WERI-Rb-1 (cell line): ENCODE measurements around the gene ANTKMT.

Source experiments
- DNase-seq: peaks from one replicate; pipeline ENCODE4 v3.0.0-alpha.2; 2020
- H3K27ac ChIP-seq: fragments of 250-450 bp; sonication (Bioruptor Pico); 2 replicates; pipeline ENCODE4 v1.5.1; 2020; ENCODE audit warnings: mild to moderate bottlenecking, moderate library complexity
- H3K27me3 ChIP-seq: fragments of 250-450 bp; sonication (Bioruptor Pico); 2 replicates; pipeline ENCODE4 v1.5.1; 2021; ENCODE audit warnings: mild to moderate bottlenecking, low read depth, moderate library complexity; ENCODE audit not compliant: insufficient read depth, severe bottlenecking
- H3K36me3 ChIP-seq: fragments of 250-450 bp; sonication (Bioruptor Pico); 2 replicates; pipeline ENCODE4 v1.5.1; 2020; ENCODE audit warnings: mild to moderate bottlenecking, moderate library complexity
- H3K4me3 ChIP-seq: 2 replicates; pipeline ENCODE4 v1.5.1; 2011; ENCODE audit warnings: low read depth, mild to moderate bottlenecking, control low read depth, low read length
- H3K9me3 ChIP-seq: fragments of 250-450 bp; sonication (Bioruptor Pico); 2 replicates; pipeline ENCODE4 v1.5.1; 2021; ENCODE audit warnings: mild to moderate bottlenecking, moderate library complexity; ENCODE audit not compliant: severe bottlenecking
- CTCF ChIP-seq: IDR thresholded peaks from 2 replicates; pipeline ENCODE4 v1.5.1; 2011; ENCODE audit warnings: low read depth, mild to moderate bottlenecking, control low read depth, inconsistent platforms, low read length

ANTKMT gene

GRCh38 chr16:726438-727290, 5.7 kb downstream of the ANTKMT start, which contains the start of the genes CCDC78 and HAGHL:
Gene CCDC78 (minus strand): TSS chr16:726443. CDS start chr16:726367, 76 bp downstream.
Gene HAGHL (plus strand): TSS chr16:727106. CDS start chr16:727510, 404 bp downstream.
- Histone ChIP-seq H3K27me3 (no peaks in the 10 kb centered on the region), H3K9me3 (no peaks in the 10 kb centered on the region), H3K36me3 (peaks cover 9% of the 10 kb centered on the region), H3K27ac (no peak within 1 kb of the TSS; the same call in 1 of the 2 replicates), H3K4me3 (peak within 1 kb of the TSS; percentile 71)
- TF ChIP-seq CTCF, result no peak
- DNase-seq, result peak; percentile 75

- TF ChIP-seq CTCF, result no peak
- Histone ChIP-seq H3K4me3 (peak overlapping the region; percentile 71), H3K9me3 (no peaks in the 10 kb centered on the region), H3K27me3 (no peaks in the 10 kb centered on the region), H3K36me3 (peaks cover 7% of the 10 kb centered on the region), H3K27ac (no peak overlapping the region; the same call in 1 of the 2 replicates)
- no peak for DNase-seq
Measured at GRCh38 chr16:727291-727977, 6.5 kb downstream of the ANTKMT start.

GRCh38 chr16:728131-728889, 7.4 kb downstream of the ANTKMT start:
- H3K36me3 ChIP-seq, result peaks cover 14% of the 10 kb centered on the region
- peak overlapping the region; percentile 71 for H3K4me3 ChIP-seq
- TF ChIP-seq CTCF, result no peak
- H3K27me3 ChIP-seq, result no peaks in the 10 kb centered on the region
- H3K9me3 ChIP-seq, result no peaks in the 10 kb centered on the region
- peak overlapping the region; percentile 68 for H3K27ac ChIP-seq
- DNase-seq, result peak; percentile 84

- H3K36me3 ChIP-seq, result peaks cover 21% of the 10 kb centered on the region
- no peak for DNase-seq
- no peaks in the 10 kb centered on the region for H3K9me3 ChIP-seq
- H3K4me3 ChIP-seq, result peak overlapping the region; percentile 71
- H3K27ac ChIP-seq, result no peak overlapping the region
- TF ChIP-seq CTCF, result no peak
- no peaks in the 10 kb centered on the region for H3K27me3 ChIP-seq
Measured at GRCh38 chr16:728890-729744, 8.2 kb downstream of the ANTKMT start.
